SK-N-SH (cell line): ENCODE data around the gene TMEM131.

Source experiments
- EP300 ChIP-seq, 2 experiments: IDR thresholded peaks; 2 replicates each; pipeline versions ENCODE4 v1.4.0 to v1.6.1; 2012; ENCODE audit warnings: borderline replicate concordance in 1 of 2, low read depth in 1 of 2, low read length in 1 of 2
- FOXJ3 ChIP-seq: sonication (generic); formaldehyde crosslinking; IDR thresholded peaks from 2 replicates; pipeline ENCODE4 v1.5.1; 2020; ENCODE audit warnings: mild to moderate bottlenecking, missing genetic modification reagents
- FOXM1 ChIP-seq: IDR thresholded peaks from 2 replicates; pipeline ENCODE4 v1.4.0; 2012; ENCODE audit warnings: low read depth, mild to moderate bottlenecking
- GABPA ChIP-seq: IDR thresholded peaks from 2 replicates; pipeline ENCODE4 v1.4.0; 2012; ENCODE audit warnings: low read depth, mild to moderate bottlenecking
- JUND ChIP-seq: IDR thresholded peaks from 2 replicates; pipeline ENCODE4 v1.4.0; 2012
- POLR2AphosphoS5 ChIP-seq: IDR thresholded peaks from 2 replicates; pipeline ENCODE4 v1.6.1; 2012; ENCODE audit warnings: low read depth, low read length
- RFX5 ChIP-seq: IDR thresholded peaks from 2 replicates; pipeline ENCODE4 v1.6.1; 2012; ENCODE audit warnings: mild to moderate bottlenecking, improper control_type of control experiment, low read length
- SMC3 ChIP-seq: IDR thresholded peaks from 2 replicates; pipeline ENCODE4 v1.6.1; 2012; ENCODE audit warnings: low read depth, low read length, improper control_type of control experiment
- TAF1 ChIP-seq: IDR thresholded peaks from 2 replicates; pipeline ENCODE4 v1.6.1; 2012; ENCODE audit warnings: low read depth, mild to moderate bottlenecking, low read length, moderate library complexity, borderline replicate concordance
- TCF12 ChIP-seq: IDR thresholded peaks from 2 replicates; pipeline ENCODE4 v1.4.0; 2012
- TEAD4 ChIP-seq: IDR thresholded peaks from 2 replicates; pipeline ENCODE4 v1.4.0; 2012; ENCODE audit warnings: mild to moderate bottlenecking, borderline replicate concordance; ENCODE audit not compliant: insufficient read depth
- TF ChIP-seq, protein P1 (sequence below): fragments of 200-600 bp; sonication (generic); IDR thresholded peaks from 2 replicates; pipeline ENCODE4 v1.6.1; 2017; ENCODE audit warnings: antibody characterized with exemption, mild to moderate bottlenecking, moderate library complexity
- TF ChIP-seq, protein P2 (sequence below): IDR thresholded peaks from 2 replicates; pipeline ENCODE4 v1.6.1; 2012; ENCODE audit warnings: mild to moderate bottlenecking, low read depth, low read length, moderate library complexity
- TF ChIP-seq, protein P3 (sequence below): IDR thresholded peaks from 2 replicates; pipeline ENCODE4 v1.4.0; 2012; ENCODE audit warnings: low read depth

DNA sequence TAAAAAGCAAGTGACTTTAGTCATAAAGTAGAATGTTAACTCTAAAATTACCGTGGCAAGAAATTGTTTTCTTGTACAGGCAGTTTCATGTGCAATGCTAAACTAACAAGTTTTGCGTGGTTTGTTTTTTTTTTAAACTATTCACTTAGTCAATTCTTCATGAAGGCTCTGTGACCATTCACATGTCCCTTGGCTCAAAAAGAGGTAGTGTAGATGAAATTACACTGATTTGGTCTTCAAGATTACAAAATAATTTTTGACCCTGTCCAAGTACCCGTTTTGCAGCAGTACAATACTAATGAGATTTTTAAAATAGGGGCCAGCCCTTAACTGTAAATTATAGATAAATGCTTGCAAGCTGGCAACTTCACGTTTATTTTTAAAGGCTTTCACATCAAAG is 1.3 kb downstream of the TMEM131 start:
- TF ChIP-seq RFX5 (no peak), TEAD4 (no peak), JUND (no peak), FOXJ3 (CRISPR knock-in tag) (no peak), SMC3 (no peak), TAF1 (no peak), POLR2AphosphoS5 (no peak), EP300 (IDR thresholded peaks at IDR 0.05; ENCODE audit: borderline replicate concordance in 1 of 2, low read depth in 1 of 2, low read length in 1 of 2) (no peak), FOXM1 (no peak), GABPA (no peak), TCF12 (no peak)
- TF ChIP-seq, protein P1, sequence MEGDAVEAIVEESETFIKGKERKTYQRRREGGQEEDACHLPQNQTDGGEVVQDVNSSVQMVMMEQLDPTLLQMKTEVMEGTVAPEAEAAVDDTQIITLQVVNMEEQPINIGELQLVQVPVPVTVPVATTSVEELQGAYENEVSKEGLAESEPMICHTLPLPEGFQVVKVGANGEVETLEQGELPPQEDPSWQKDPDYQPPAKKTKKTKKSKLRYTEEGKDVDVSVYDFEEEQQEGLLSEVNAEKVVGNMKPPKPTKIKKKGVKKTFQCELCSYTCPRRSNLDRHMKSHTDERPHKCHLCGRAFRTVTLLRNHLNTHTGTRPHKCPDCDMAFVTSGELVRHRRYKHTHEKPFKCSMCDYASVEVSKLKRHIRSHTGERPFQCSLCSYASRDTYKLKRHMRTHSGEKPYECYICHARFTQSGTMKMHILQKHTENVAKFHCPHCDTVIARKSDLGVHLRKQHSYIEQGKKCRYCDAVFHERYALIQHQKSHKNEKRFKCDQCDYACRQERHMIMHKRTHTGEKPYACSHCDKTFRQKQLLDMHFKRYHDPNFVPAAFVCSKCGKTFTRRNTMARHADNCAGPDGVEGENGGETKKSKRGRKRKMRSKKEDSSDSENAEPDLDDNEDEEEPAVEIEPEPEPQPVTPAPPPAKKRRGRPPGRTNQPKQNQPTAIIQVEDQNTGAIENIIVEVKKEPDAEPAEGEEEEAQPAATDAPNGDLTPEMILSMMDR: no peak
- TF ChIP-seq, protein P2, sequence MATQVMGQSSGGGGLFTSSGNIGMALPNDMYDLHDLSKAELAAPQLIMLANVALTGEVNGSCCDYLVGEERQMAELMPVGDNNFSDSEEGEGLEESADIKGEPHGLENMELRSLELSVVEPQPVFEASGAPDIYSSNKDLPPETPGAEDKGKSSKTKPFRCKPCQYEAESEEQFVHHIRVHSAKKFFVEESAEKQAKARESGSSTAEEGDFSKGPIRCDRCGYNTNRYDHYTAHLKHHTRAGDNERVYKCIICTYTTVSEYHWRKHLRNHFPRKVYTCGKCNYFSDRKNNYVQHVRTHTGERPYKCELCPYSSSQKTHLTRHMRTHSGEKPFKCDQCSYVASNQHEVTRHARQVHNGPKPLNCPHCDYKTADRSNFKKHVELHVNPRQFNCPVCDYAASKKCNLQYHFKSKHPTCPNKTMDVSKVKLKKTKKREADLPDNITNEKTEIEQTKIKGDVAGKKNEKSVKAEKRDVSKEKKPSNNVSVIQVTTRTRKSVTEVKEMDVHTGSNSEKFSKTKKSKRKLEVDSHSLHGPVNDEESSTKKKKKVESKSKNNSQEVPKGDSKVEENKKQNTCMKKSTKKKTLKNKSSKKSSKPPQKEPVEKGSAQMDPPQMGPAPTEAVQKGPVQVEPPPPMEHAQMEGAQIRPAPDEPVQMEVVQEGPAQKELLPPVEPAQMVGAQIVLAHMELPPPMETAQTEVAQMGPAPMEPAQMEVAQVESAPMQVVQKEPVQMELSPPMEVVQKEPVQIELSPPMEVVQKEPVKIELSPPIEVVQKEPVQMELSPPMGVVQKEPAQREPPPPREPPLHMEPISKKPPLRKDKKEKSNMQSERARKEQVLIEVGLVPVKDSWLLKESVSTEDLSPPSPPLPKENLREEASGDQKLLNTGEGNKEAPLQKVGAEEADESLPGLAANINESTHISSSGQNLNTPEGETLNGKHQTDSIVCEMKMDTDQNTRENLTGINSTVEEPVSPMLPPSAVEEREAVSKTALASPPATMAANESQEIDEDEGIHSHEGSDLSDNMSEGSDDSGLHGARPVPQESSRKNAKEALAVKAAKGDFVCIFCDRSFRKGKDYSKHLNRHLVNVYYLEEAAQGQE: no peak
- TF ChIP-seq, protein P3, sequence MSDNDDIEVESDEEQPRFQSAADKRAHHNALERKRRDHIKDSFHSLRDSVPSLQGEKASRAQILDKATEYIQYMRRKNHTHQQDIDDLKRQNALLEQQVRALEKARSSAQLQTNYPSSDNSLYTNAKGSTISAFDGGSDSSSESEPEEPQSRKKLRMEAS: no peak
